Breast epithelium (tissue), 4 donors: ENCODE measurements around the gene KRTAP10-5. TPM values are rescaled to one million over a fixed set of nuclear protein-coding genes. Genes with fewer than 3 reads are reported as not detected.
"Not testable (repeated sequence)": the region's sequence is repeated elsewhere in the genome, so short reads cannot be mapped to it uniquely, and the experiment has no call there.

Experiments used
- DNase-seq, 2 donors: peaks; one replicate each; pipeline ENCODE4 v3.0.0-alpha.2; 2019; ENCODE audit warnings: low spot score in 2 of 2
- H3K27ac ChIP-seq, 2 donors: fragments of 200-600 bp; sonication (generic) in 1 of 2; one replicate each; pipeline ENCODE4 v1.5.1; 2016 to 2019; ENCODE audit warnings: mild to moderate bottlenecking in 1 of 2
- H3K27me3 ChIP-seq, 2 donors: fragments of 200-600 bp; sonication (generic) in 1 of 2; one replicate each; pipeline versions ENCODE4 v1.5.1 to v1.6.0; 2017 to 2019; ENCODE audit warnings: control low read depth in 1 of 2, mild to moderate bottlenecking in 1 of 2
- H3K36me3 ChIP-seq: fragments of 200-600 bp; one replicate; pipeline ENCODE4 v1.5.1; 2019
- H3K4me1 ChIP-seq, 2 donors: fragments of 200-600 bp; sonication (generic); one replicate each; pipeline ENCODE4 v1.5.1; 2016 to 2019; ENCODE audit warnings: control low read depth in 1 of 2
- H3K4me3 ChIP-seq, 3 donors: fragments of 200-600 bp; sonication (generic); 1 replicate in 2 of 3; 2 replicates in 1 of 3; pipeline ENCODE4 v1.5.1; 2016 to 2019; ENCODE audit warnings: mild to moderate bottlenecking in 3 of 3, moderate library complexity in 2 of 3
- H3K9me3 ChIP-seq, 2 donors: fragments of 200-600 bp; sonication (generic) in 1 of 2; one replicate each; pipeline ENCODE4 v1.5.1; 2016 to 2019; ENCODE audit warnings: control low read depth in 1 of 2
- POLR2A ChIP-seq: fragments of 450-650 bp; IDR thresholded peaks from one replicate; pipeline ENCODE4 v1.6.1; 2016; ENCODE audit warnings: antibody characterized with exemption, mild to moderate bottlenecking, moderate library complexity
- POLR2AphosphoS5 ChIP-seq, 3 donors: sonication (generic); formaldehyde crosslinking; IDR thresholded peaks; one replicate each; pipeline ENCODE4 v1.6.1; 2017; ENCODE audit warnings: antibody characterized with exemption in 3 of 3
- intact Hi-C: fragments of 100-400 bp; cut with DNase I; formaldehyde crosslinking; loops from one replicate; pipeline ENCODE4 v1.15.1; 2023; ENCODE audit warnings: low total_unique reads
- total RNA-seq, 3 donors: library from RNA; depleted of rRNA; stranded (reverse); fragments of >200 nt; gene quantifications; one replicate each; pipeline ENCODE4 v1.1.0, GENCODE V29; 2016
- TF ChIP-seq, protein P1 (sequence below), 3 donors: fragments of 450-650 bp; IDR thresholded peaks; one replicate each; pipeline ENCODE4 v1.5.1; 2016 to 2017; ENCODE audit warnings: antibody characterized with exemption in 3 of 3, mild to moderate bottlenecking in 3 of 3, moderate library complexity in 3 of 3

KRTAP10-5 gene
- total RNA-seq, 3 donors from 2014 or later, result not detected

DNA sequence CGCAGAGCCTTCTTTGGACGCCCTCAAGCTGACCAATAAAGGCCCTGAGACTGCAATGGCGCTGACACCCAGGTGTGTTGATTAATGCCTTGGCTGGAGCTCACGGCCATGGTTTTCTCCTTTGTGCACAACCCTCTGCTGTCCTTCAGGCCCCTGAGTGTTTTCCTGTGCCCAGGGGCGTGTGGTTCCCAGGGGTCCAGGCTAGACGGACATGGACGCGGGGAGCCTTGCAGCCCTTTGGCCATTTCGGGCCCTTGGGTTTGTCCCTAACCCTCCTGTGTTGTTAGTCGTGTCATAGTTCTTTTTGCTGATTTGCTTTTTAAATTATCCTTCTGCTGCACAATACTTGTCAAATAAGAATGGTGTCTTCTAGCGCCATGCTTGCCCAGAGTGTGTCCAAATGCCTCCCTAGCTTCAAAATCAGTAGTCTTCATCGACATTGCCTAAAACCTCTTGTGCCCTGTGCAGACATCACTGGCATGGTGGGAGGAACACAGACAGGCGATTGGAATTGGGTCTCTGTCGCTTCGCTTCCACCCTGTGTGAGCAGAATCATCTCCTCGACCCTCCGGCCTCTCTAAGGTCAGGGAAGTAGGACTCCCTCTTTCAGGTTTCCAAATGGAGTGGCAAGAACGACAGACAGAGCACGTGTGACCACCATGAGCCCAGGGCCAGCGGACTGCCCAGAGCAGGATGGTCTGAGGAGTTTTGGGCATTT, 4.9 kb downstream of the KRTAP10-5 start:
- Histone ChIP-seq H3K27ac (no peak overlapping the region), H3K4me1 (no peaks in the 10 kb centered on the region), H3K36me3 (no peaks in the 10 kb centered on the region), H3K9me3 (peaks cover 22 to 29% of the 10 kb centered on the region in 2 donors), H3K4me3 (no peak overlapping the region), H3K27me3 (peaks cover 0 to 18% of the 10 kb centered on the region in 2 donors)
- DNase-seq, result no peak
- intact Hi-C loops, result no loop called here
- TF ChIP-seq, protein P1, sequence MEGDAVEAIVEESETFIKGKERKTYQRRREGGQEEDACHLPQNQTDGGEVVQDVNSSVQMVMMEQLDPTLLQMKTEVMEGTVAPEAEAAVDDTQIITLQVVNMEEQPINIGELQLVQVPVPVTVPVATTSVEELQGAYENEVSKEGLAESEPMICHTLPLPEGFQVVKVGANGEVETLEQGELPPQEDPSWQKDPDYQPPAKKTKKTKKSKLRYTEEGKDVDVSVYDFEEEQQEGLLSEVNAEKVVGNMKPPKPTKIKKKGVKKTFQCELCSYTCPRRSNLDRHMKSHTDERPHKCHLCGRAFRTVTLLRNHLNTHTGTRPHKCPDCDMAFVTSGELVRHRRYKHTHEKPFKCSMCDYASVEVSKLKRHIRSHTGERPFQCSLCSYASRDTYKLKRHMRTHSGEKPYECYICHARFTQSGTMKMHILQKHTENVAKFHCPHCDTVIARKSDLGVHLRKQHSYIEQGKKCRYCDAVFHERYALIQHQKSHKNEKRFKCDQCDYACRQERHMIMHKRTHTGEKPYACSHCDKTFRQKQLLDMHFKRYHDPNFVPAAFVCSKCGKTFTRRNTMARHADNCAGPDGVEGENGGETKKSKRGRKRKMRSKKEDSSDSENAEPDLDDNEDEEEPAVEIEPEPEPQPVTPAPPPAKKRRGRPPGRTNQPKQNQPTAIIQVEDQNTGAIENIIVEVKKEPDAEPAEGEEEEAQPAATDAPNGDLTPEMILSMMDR (IDR thresholded peaks at IDR 0.05), result no peak
- TF ChIP-seq POLR2A (no peak), POLR2AphosphoS5 (IDR thresholded peaks at IDR 0.05) (no peak)

DNA sequence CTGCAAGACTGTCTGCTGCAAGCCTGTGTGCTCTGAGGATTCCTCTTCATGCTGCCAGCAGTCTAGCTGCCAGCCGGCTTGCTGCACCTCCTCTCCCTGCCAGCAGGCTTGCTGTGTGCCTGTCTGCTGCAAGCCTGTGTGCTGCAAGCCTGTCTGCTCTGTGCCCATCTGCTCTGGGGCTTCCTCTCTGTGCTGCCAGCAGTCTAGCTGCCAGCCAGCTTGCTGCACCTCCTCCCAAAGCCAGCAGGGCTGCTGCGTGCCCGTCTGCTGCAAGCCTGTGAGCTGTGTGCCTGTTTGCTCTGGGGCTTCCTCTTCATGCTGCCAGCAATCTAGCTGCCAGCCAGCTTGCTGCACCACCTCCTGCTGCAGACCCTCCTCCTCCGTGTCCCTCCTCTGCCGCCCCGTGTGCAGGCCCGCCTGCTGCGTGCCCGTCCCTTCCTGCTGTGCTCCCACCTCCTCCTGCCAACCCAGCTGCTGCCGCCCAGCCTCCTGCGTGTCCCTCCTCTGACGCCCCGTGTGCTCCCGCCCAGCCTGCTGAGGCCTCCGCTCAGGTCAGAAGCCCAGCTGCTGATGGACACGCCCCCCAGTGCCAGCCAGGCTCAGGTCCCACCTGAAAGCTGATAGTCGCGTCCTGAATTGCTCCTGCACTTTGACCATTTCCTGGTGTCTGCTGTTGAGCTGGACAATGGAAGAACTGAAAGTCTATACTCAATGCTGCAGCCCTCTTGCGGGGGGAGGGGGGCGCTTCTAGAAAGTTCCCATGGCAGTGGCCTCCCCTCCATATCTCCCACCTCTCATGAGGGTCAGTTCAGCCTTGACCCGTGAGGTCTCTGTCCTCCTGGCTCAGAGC, 5.7 kb downstream of the KRTAP10-5 start:
- TF ChIP-seq, protein P1 (IDR thresholded peaks at IDR 0.05), result no peak
- no peak for TF ChIP-seq POLR2AphosphoS5 (IDR thresholded peaks at IDR 0.05)
- TF ChIP-seq POLR2A, result no peak
- no peaks in the 10 kb centered on the region for H3K36me3 ChIP-seq
- H3K4me3 ChIP-seq, result no peak overlapping the region
- peaks cover 15 to 28% of the 10 kb centered on the region in 2 donors for H3K9me3 ChIP-seq
- H3K27me3 ChIP-seq, result peaks cover 0 to 24% of the 10 kb centered on the region in 2 donors
- intact Hi-C loops, result no loop called here
- H3K27ac ChIP-seq, result no peak overlapping the region
- peak in 1 of 2 donors; percentile 27 for DNase-seq
- no peaks in the 10 kb centered on the region for H3K4me1 ChIP-seq

DNA sequence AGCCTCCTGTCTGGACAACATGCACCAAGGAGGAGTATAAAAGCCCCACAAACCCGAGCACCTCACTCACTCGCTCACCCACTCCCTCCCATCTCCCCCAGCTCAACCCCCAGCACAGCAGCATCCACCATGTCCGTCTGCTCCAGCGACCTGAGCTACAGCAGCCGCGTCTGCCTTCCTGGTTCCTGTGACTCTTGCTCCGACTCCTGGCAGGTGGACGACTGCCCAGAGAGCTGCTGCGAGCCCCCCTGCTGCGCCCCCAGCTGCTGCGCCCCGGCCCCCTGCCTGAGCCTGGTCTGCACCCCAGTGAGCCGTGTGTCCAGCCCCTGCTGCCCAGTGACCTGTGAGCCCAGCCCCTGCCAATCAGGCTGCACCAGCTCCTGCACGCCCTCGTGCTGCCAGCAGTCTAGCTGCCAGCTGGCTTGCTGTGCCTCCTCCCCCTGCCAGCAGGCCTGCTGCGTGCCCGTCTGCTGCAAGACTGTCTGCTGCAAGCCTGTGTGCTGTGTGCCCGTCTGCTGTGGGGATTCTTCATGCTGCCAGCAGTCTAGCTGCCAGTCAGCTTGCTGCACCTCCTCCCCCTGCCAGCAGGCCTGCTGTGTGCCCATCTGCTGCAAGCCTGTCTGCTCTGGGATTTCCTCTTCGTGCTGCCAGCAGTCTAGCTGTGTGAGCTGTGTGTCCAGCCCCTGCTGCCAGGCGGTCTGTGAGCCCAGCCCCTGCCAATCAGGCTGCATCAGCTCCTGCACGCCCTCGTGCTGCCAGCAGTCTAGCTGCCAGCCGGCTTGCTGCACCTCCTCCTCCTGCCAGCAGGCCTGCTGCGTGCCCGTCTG, 6.6 kb downstream of the KRTAP10-5 start, which contains the start of gene KRTAP10-4:
KRTAP10-4 (plus strand) TSS at position 100 of the 827 bp plus-strand sequence; CDS start at position 130, 30 bp downstream.
- DNase-seq, result peak in 1 of 2 donors; percentile 34
- H3K36me3 ChIP-seq, H3K4me1 ChIP-seq, H3K4me3 ChIP-seq, H3K27ac ChIP-seq, intact Hi-C loops: not testable (repeated sequence)
- peaks cover 0 to 26% of the 10 kb centered on the region in 2 donors for H3K27me3 ChIP-seq
- peaks cover 15 to 28% of the 10 kb centered on the region in 2 donors for H3K9me3 ChIP-seq

DNA sequence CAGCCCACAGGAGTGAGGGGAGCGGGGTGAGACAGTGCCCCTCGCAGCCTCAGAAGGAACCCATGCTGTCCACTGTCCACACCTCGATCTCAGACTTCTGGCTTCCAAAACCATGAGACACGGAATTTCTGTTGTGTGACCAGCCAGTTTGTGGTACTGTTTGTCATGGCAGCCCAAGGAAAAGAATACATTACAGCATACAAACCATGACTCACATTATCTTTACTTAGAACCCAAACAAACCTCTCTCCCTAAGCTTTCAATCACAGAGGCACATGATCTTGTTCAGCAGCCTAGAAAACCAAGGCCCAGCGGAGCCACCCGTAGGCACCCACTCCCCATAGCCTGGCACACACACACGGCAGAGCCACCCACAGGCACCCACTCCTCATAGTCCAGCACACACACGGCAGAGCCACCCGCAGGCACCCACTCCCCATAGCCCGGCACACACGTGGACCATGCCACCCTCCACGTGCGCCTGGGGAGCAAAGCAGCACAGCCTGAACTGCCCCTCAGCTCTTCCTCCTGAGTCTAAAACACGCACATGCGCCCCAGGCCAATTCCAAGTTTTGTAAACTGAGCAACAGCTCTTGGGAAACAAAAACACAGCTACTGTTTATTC, 7.3 kb downstream of the KRTAP10-5 start:
- Histone ChIP-seq H3K4me1 (no peaks in the 10 kb centered on the region), H3K36me3 (no peaks in the 10 kb centered on the region), H3K27me3 (peaks cover 0 to 25% of the 10 kb centered on the region in 2 donors), H3K9me3 (peaks cover 15 to 28% of the 10 kb centered on the region in 2 donors), H3K27ac (no peak overlapping the region), H3K4me3 (no peak overlapping the region)
- DNase-seq, result peak in 1 of 2 donors; percentile 41
- intact Hi-C loops, result no loop called here
- TF ChIP-seq POLR2AphosphoS5 (IDR thresholded peaks at IDR 0.05) (no peak), POLR2A (no peak)
- TF ChIP-seq, protein P1 (IDR thresholded peaks at IDR 0.05), result no peak
